ENCODE measurements around the gene PTDSS2.

The PTDSS2 gene

DNA sequence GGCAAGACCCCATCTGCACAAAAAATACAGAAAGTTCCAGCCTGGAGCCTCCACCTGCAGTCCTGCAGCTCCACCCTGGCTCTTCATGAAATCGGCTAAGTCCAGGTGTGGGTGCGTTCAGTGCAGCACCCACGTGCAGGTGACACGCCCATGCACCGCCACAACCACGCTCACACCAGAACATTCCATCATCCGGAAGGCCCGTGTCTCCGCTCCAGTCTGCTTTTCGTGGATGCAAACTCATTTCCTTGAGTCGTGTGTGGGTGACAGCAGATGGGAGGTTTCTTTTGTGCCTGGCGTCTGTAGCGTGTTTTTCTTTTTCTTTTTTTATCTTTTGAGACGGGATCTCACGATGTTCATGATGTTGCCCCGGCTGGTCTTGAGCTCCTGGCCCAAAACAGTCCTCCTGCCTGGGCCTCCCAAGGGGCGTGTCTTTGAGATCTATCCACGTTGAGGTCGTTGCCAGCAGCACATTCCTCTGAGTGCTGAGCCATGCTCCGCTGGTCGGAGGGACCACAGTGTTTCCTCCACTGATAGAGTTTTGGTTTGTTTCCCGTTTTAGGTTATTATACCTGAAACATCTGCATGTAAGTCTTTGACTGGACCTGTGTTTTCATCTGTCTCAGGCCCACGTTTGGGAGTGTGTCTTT, 7.2 kb downstream of the PTDSS2 start:
- TF ChIP-seq, protein P1, sequence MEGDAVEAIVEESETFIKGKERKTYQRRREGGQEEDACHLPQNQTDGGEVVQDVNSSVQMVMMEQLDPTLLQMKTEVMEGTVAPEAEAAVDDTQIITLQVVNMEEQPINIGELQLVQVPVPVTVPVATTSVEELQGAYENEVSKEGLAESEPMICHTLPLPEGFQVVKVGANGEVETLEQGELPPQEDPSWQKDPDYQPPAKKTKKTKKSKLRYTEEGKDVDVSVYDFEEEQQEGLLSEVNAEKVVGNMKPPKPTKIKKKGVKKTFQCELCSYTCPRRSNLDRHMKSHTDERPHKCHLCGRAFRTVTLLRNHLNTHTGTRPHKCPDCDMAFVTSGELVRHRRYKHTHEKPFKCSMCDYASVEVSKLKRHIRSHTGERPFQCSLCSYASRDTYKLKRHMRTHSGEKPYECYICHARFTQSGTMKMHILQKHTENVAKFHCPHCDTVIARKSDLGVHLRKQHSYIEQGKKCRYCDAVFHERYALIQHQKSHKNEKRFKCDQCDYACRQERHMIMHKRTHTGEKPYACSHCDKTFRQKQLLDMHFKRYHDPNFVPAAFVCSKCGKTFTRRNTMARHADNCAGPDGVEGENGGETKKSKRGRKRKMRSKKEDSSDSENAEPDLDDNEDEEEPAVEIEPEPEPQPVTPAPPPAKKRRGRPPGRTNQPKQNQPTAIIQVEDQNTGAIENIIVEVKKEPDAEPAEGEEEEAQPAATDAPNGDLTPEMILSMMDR (conservative IDR thresholded peaks at IDR 0.05; ENCODE audit: low read length): no peak
- no peak for TF ChIP-seq EZH2phosphoT487 (IDR thresholded peaks at IDR 0.05; ENCODE audit: borderline replicate concordance)
- no peak overlapping the region for H2AFZ ChIP-seq (ENCODE audit: low read length)

DNA sequence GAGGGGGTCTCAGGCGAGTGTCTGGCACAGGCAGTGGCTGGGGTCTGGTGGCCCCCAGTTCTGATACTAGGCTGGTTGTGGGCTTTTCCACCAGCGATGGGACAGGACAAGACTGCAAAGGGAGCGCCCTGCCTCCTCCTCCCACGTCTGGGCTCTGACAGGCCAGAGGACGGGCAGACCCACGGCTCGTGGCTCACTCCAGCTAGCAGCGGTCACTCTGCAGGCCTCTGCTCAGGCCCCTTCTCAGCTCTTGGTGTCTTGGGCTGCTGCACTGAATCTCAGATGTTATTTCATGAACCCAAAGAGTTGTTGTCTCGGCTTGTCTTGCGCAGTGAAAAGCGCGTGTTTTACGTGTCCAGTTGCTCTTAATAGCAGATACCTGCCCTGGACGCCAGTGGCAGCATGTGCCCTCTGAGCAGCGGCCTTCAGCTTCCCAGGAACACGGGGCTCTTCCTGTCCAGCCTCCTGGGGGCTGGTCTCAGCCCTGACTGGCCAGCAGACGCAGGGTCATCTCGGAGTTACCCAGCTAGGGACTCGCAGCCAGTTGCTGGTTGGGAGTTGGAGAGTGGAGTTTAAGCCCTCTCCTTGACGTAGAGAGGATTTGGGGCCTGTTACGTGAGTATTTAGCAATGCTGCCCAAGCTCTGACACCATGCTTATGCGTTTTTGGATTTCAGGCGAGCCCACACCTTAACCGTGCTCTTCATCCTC, 9.6 kb downstream of the PTDSS2 start:
- no peaks in the 10 kb centered on the region for H3F3A ChIP-seq (ENCODE audit: low read depth)
- H3K4me2 ChIP-seq (ENCODE audit: low read depth, low read length, poor library complexity, severe bottlenecking): no peak overlapping the region
- no peaks in the 10 kb centered on the region for H3K9me3 ChIP-seq (ENCODE audit: insufficient read depth, low read depth, low read length)
- no peak overlapping the region for H3K4me3 ChIP-seq (ENCODE audit: low read length, poor library complexity, severe bottlenecking)
- H3K9me2 ChIP-seq (replicated peaks; ENCODE audit: low read depth, low read length): no peaks in the 10 kb centered on the region
- H2AFZ ChIP-seq (ENCODE audit: low read length): no peak overlapping the region
- H3K9ac ChIP-seq (ENCODE audit: low read depth, low read length, poor library complexity, severe bottlenecking): no peak overlapping the region
- H3K36me3 ChIP-seq (ENCODE audit: insufficient read depth, low read length): peaks cover 9% of the 10 kb centered on the region; the same call in 1 of the 2 replicates
- no peaks in the 10 kb centered on the region for H4K20me1 ChIP-seq (ENCODE audit: insufficient read depth, low read length, poor library complexity, severe bottlenecking)
- H3K4me1 ChIP-seq (ENCODE audit: insufficient read depth, low read length, poor library complexity, severe bottlenecking): peaks cover 15% of the 10 kb centered on the region
- H3K27me3 ChIP-seq (ENCODE audit: insufficient read depth, low read length, poor library complexity, severe bottlenecking): no peaks in the 10 kb centered on the region
- peaks cover 15% of the 10 kb centered on the region; the same call in 1 of the 2 replicates for H3K79me2 ChIP-seq (ENCODE audit: insufficient read depth, low read length)
- TF ChIP-seq EZH2phosphoT487 (IDR thresholded peaks at IDR 0.05; ENCODE audit: borderline replicate concordance): no peak
- TF ChIP-seq, protein P1 (conservative IDR thresholded peaks at IDR 0.05; ENCODE audit: low read length): no peak

More for the DNA sequence above, 7.2 kb downstream of the PTDSS2 start:
- Histone ChIP-seq H3K27me3 (ENCODE audit: insufficient read depth, low read length, poor library complexity, severe bottlenecking) (no peaks in the 10 kb centered on the region), H3F3A (ENCODE audit: low read depth) (no peaks in the 10 kb centered on the region), H3K4me1 (ENCODE audit: insufficient read depth, low read length, poor library complexity, severe bottlenecking) (peaks cover 18% of the 10 kb centered on the region), H3K79me2 (ENCODE audit: insufficient read depth, low read length) (peaks cover 34% of the 10 kb centered on the region; the same call in 1 of the 2 replicates), H3K9ac (ENCODE audit: low read depth, low read length, poor library complexity, severe bottlenecking) (no peak overlapping the region), H3K9me2 (replicated peaks; ENCODE audit: low read depth, low read length) (no peaks in the 10 kb centered on the region), H3K9me3 (ENCODE audit: insufficient read depth, low read depth, low read length) (no peaks in the 10 kb centered on the region), H3K4me2 (ENCODE audit: low read depth, low read length, poor library complexity, severe bottlenecking) (peak overlapping the region; percentile 43), H4K20me1 (ENCODE audit: insufficient read depth, low read length, poor library complexity, severe bottlenecking) (peaks cover 3% of the 10 kb centered on the region), H3K36me3 (ENCODE audit: insufficient read depth, low read length) (peaks cover 9% of the 10 kb centered on the region; the same call in 1 of the 2 replicates), H3K4me3 (ENCODE audit: low read length, poor library complexity, severe bottlenecking) (no peak overlapping the region)

DNA sequence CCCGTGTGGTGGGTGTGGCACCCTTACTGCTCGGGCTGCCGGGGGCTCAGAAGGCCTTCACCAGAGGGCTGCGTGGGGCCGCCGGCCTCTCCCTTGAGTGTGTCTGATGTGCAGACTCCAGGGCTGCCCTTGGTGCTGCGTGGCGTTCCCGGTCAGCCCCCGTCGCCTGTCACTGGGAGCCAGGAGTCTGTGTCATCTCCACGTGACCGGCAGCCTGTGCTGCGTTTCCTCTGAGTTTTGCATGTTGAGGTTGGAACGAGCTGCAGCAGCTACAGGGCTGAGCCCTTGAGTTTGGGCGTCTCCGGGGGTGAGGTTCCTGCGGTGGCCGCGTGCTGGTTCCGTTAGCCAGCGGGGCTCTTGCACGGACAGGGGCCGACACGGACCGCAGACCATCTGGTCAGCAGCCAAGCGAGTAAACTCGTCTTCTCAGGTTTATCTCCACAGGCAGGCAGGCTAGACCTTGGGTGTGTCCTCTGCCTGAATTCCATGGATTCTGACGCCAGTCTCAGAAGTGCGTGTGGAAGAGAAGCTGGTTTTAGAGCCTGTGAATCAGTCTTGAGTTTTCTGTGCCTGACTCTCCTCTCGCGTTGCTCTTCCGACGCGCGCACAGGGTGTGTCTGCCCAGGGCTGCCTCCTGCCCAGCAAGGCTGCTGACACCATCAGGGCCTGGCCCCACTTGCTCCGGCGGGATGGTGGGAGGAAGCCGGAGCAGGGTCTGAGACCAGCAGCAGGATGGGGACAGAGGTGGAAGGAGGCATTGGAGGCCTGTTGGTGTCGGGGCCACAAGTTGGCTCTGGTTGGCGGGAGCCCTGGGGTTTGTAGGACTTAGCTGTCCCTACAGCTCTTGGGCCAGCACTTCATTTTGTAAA, 10.5 kb downstream of the PTDSS2 start:
- Histone ChIP-seq H3K9me3 (ENCODE audit: insufficient read depth, low read depth, low read length) (no peaks in the 10 kb centered on the region), H3K36me3 (ENCODE audit: insufficient read depth, low read length) (peaks cover 9% of the 10 kb centered on the region; the same call in 1 of the 2 replicates), H3K4me3 (ENCODE audit: low read length, poor library complexity, severe bottlenecking) (no peak overlapping the region), H3K9me2 (replicated peaks; ENCODE audit: low read depth, low read length) (no peaks in the 10 kb centered on the region), H3K4me2 (ENCODE audit: low read depth, low read length, poor library complexity, severe bottlenecking) (no peak overlapping the region), H3K27me3 (ENCODE audit: insufficient read depth, low read length, poor library complexity, severe bottlenecking) (no peaks in the 10 kb centered on the region), H3K9ac (ENCODE audit: low read depth, low read length, poor library complexity, severe bottlenecking) (no peak overlapping the region), H3K4me1 (ENCODE audit: insufficient read depth, low read length, poor library complexity, severe bottlenecking) (peaks cover 15% of the 10 kb centered on the region), H4K20me1 (ENCODE audit: insufficient read depth, low read length, poor library complexity, severe bottlenecking) (no peaks in the 10 kb centered on the region), H3F3A (ENCODE audit: low read depth) (no peaks in the 10 kb centered on the region), H3K79me2 (ENCODE audit: insufficient read depth, low read length) (peaks cover 7% of the 10 kb centered on the region; the same call in 1 of the 2 replicates), H2AFZ (ENCODE audit: low read length) (no peak overlapping the region)
- no peak for TF ChIP-seq EZH2phosphoT487 (IDR thresholded peaks at IDR 0.05; ENCODE audit: borderline replicate concordance)
- TF ChIP-seq, protein P1 (conservative IDR thresholded peaks at IDR 0.05; ENCODE audit: low read length): no peak
